Epithelial cell of proximal tubule (primary cell): ENCODE measurements around the gene ADCY9. TPM values are rescaled to one million over a fixed set of nuclear protein-coding genes. Genes with fewer than 3 reads are reported as not detected.

Source experiments
- DNase-seq: peaks from one replicate; pipeline ENCODE4 v3.0.0-alpha.2; 2011; ENCODE audit warnings: low read depth
- H3K4me3 ChIP-seq: 2 replicates; pipeline ENCODE4 v1.5.1; 2011; ENCODE audit warnings: low read depth, mild to moderate bottlenecking, low read length
- CTCF ChIP-seq: conservative IDR thresholded peaks from 2 replicates; pipeline ENCODE4 v1.5.1; 2012; ENCODE audit warnings: low read depth, mild to moderate bottlenecking, low read length
- total RNA-seq: library from RNA; depleted of rRNA; stranded (reverse); fragments of >200 nt; gene quantifications from 2 replicates; pipeline ENCODE4 v1.2.3, GENCODE V29; 2015

ADCY9 gene
- total RNA-seq, 1 donor from 2014 or later, result 6.8 TPM

GRCh38 chr16:3998793-3999478 lies 117.3 kb downstream of the ADCY9 start:
- TF ChIP-seq CTCF, result no peak
- no peak overlapping the region for H3K4me3 ChIP-seq
- DNase-seq, result no peak

- H3K4me3 ChIP-seq, result no peak overlapping the region
- TF ChIP-seq CTCF, result no peak
- DNase-seq, result no peak
Observed at GRCh38 chr16:3997231-3997841, 118.9 kb downstream of the ADCY9 start.

- H3K4me3 ChIP-seq, result no peak overlapping the region
- TF ChIP-seq CTCF, result no peak
- DNase-seq, result no peak
Observed at GRCh38 chr16:3995001-3995400, 121.2 kb downstream of the ADCY9 start.

GRCh38 chr16:3993052-3993785 lies 123.0 kb downstream of the ADCY9 start:
- no peak for DNase-seq

GRCh38 chr16:3992297-3993051 lies 123.8 kb downstream of the ADCY9 start:
- TF ChIP-seq CTCF, result no peak
- no peak overlapping the region for H3K4me3 ChIP-seq
- DNase-seq, result no peak

More at GRCh38 chr16:3993052-3993785, 123.0 kb downstream of the ADCY9 start:
- TF ChIP-seq CTCF, result no peak
- H3K4me3 ChIP-seq, result no peak overlapping the region

- no peak overlapping the region for H3K4me3 ChIP-seq
- no peak for TF ChIP-seq CTCF
- DNase-seq, result no peak
Observed at GRCh38 chr16:3988824-3989223, 127.4 kb downstream of the ADCY9 start.
